HepG2 (cell line): ENCODE measurements around the gene MRPL39. TPM values are rescaled to one million over a fixed set of nuclear protein-coding genes. Genes with fewer than 3 reads are reported as not detected.

Source experiments
- BCL3 ChIP-seq: sonication (generic); formaldehyde crosslinking; IDR thresholded peaks from 2 replicates; pipeline ENCODE4 v1.5.1; 2020; ENCODE audit warnings: mild to moderate bottlenecking, missing genetic modification reagents, moderate library complexity
- FOXM1 ChIP-seq: sonication (generic); formaldehyde crosslinking; IDR thresholded peaks from 2 replicates; pipeline ENCODE4 v1.5.0; 2020; ENCODE audit warnings: missing genetic modification reagents
- GATA4 ChIP-seq: sonication (generic); IDR thresholded peaks from 2 replicates; pipeline ENCODE4 v1.6.1; 2016; ENCODE audit warnings: antibody characterized with exemption, low read depth, borderline replicate concordance
- MEIS2 ChIP-seq: sonication (generic); formaldehyde crosslinking; IDR thresholded peaks from 2 replicates; pipeline ENCODE4 v1.9.0; 2021; ENCODE audit warnings: mild to moderate bottlenecking, missing genetic modification reagents
- MXD4 ChIP-seq: IDR thresholded peaks from 2 replicates; pipeline ENCODE4 v1.6.1; 2016; ENCODE audit warnings: mild to moderate bottlenecking, missing biosample characterization, missing genetic modification reagents
- PRPF4 ChIP-seq: fragments of 200-400 bp; formaldehyde crosslinking; IDR thresholded peaks from 2 replicates; pipeline ENCODE4 v1.6.1; 2016; ENCODE audit warnings: low read length, low read depth; ENCODE audit not compliant: poor library complexity, severe bottlenecking
- SALL1 ChIP-seq: sonication (generic); formaldehyde crosslinking; IDR thresholded peaks from 2 replicates; pipeline ENCODE4 v1.8.0; 2022; ENCODE audit warnings: mild to moderate bottlenecking, missing genetic modification reagents
- SAP130 ChIP-seq: IDR thresholded peaks from 2 replicates; pipeline ENCODE4 v1.6.1; 2016; ENCODE audit warnings: low read depth
- SMAD3 ChIP-seq: sonication (generic); formaldehyde crosslinking; IDR thresholded peaks from 2 replicates; pipeline ENCODE4 v1.4.0; 2020; ENCODE audit warnings: missing genetic modification reagents
- THAP11 ChIP-seq: IDR thresholded peaks from 2 replicates; pipeline ENCODE4 v1.6.1; 2016; ENCODE audit warnings: missing biosample characterization, missing genetic modification reagents
- ZBED4 ChIP-seq: sonication (generic); formaldehyde crosslinking; IDR thresholded peaks from 2 replicates; pipeline ENCODE4 v1.4.0; 2020; ENCODE audit warnings: missing genetic modification reagents, borderline replicate concordance
- ZFY ChIP-seq: sonication (generic); formaldehyde crosslinking; IDR thresholded peaks from 2 replicates; pipeline ENCODE4 v1.4.0; 2020; ENCODE audit warnings: missing genetic modification reagents
- ZNF17 ChIP-seq: sonication (generic); formaldehyde crosslinking; IDR thresholded peaks from 2 replicates; pipeline ENCODE4 v1.5.0; 2020; ENCODE audit warnings: mild to moderate bottlenecking, missing genetic modification reagents
- ZNF318 ChIP-seq: sonication (generic); formaldehyde crosslinking; IDR thresholded peaks from 2 replicates; pipeline ENCODE4 v1.4.0; 2020; ENCODE audit warnings: mild to moderate bottlenecking, missing genetic modification reagents
- ZNF33A ChIP-seq: sonication (generic); formaldehyde crosslinking; IDR thresholded peaks from 2 replicates; pipeline ENCODE4 v1.5.1; 2020; ENCODE audit warnings: missing genetic modification reagents, mild to moderate bottlenecking, moderate library complexity, borderline replicate concordance
- ZNF7 ChIP-seq: IDR thresholded peaks from 2 replicates; pipeline ENCODE4 v1.6.1; 2016; ENCODE audit warnings: missing biosample characterization, missing genetic modification reagents
- polyA plus RNA-seq, 8 experiments: library from polyadenylated mRNA; depleted of rRNA in 3 of 8; stranded (reverse) in 7 of 8; unstranded in 1 of 8; fragments of >200 nt; fragmentation: Illumina TruSeq in 4 of 8; extraction: Trizol in 4 of 8; gene quantifications; 2 replicates each; pipeline versions ENCODE4 v1.2.1 to v1.2.3, GENCODE V29; 2011 to 2016; ENCODE audit warnings: low read depth in 4 of 8, missing spikeins in 1 of 8, mixed read lengths in 1 of 8; ENCODE audit not compliant: insufficient read depth in 1 of 8
- total RNA-seq, 5 experiments: library from RNA; depleted of rRNA; stranded (reverse); fragments of >200 nt; fragmentation: Illumina TruSeq; extraction: Trizol; gene quantifications; 2 replicates each; pipeline ENCODE4 v1.2.3, GENCODE V29; 2016; ENCODE audit warnings: low read depth in 1 of 5

MRPL39 gene
- total and polyA plus RNA-seq, 2 of the 13 experiments (the other 11 are each of a cell fraction or from before 2014, with no cell fraction given): 29.1 to 91.2 TPM

- 0 out of 2 replicates have a peak, but pooled peaks have one; percentile 27 for TF ChIP-seq ZBED4 (CRISPR knock-in tag)
- no peak for TF ChIP-seq SMAD3 (CRISPR knock-in tag)
- TF ChIP-seq BCL3 (CRISPR knock-in tag): no peak
- no peak for TF ChIP-seq ZNF33A (CRISPR knock-in tag)
- no peak for TF ChIP-seq ZNF318
- TF ChIP-seq SALL1 (CRISPR knock-in tag): peak; percentile 29; the same call in 1 of the 2 replicates
- TF ChIP-seq MXD4 (CRISPR knock-in tag): no peak
- no peak for TF ChIP-seq MEIS2
- no peak for TF ChIP-seq FOXM1 (CRISPR knock-in tag)
- no peak for TF ChIP-seq ZNF17 (CRISPR knock-in tag)
- TF ChIP-seq PRPF4: no peak
- no peak for TF ChIP-seq ZFY (CRISPR knock-in tag)
- TF ChIP-seq SAP130 (CRISPR knock-in tag): peak; percentile 32; the same call in 1 of the 2 replicates
- no peak for TF ChIP-seq GATA4
- TF ChIP-seq THAP11 (CRISPR knock-in tag): 0 out of 2 replicates have a peak, but pooled peaks have one; percentile 19
- no peak for TF ChIP-seq ZNF7
Measured at GRCh38 chr21:25608044-25608737, 910 bp upstream of the MRPL39 start (continued).
